Measurements from ENCODE around the gene NETO1. TPM values are rescaled to one million over a fixed set of nuclear protein-coding genes. Genes with fewer than 3 reads are reported as not detected.

The NETO1 gene
- total RNA-seq, 4 donors from 2014 or later: 0.95 TPM; not detected in 3

DNA sequence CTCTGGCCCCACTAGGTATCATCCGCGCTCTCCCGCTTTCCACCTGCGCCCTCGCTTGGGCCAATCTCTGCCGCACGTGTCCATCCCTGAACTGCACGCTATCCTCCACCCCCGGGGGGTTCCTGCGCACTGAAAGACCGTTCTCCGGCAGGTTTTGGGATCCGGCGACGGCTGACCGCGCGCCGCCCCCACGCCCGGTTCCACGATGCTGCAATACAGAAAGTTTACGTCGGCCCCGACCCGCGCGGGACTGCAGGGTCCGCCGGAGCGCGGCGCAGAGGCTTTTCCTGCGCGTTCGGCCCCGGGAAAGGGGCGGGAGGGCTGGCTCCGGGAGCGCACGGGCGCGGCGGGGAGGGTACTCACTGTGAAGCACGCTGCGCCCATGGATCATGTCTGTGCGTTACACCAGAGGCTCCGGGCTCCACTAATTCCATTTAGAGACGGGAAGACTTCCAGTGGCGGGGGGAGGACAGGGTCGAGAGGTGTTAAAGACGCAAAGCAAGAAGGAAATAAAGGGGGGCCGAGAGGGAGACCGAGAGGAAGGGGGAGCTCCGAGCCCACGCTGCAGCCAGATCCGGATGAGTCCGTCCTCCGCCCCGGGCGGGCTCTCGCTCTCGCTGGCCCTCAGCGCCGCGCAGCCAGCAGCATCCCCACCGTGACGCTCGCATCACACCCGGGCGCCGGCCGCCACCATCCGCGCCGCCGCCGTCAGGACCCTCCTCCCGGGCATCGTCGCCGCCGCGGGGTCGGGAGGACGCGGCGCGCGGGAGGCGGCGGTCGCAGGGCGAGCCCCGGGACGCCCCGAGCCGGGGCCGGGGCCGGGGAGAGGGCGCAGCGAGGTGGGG, 664 bp downstream of the NETO1 start:
- Histone ChIP-seq H3K4me1 (no peaks in the 10 kb centered on the region), H3K36me3 (no peaks in the 10 kb centered on the region), H3K9me3 (no peaks in the 10 kb centered on the region), H3K27ac (no peak overlapping the region), H3K27me3 (peaks cover 41% of the 10 kb centered on the region), H3K4me3 (peak overlapping the region in 1 of 4 donors; percentile 16)
- 6 to 34% methylated on average over 7 to 66 of the region's 102 CpGs for WGBS, 2 donors (ENCODE audit: low coverage in 1 of 2)
- in situ Hi-C loops (cut with MboI; ENCODE audit: low pct_ligation_motif_present in 1 of 4, low pct_unique_long_range_greater_than_20kb in 1 of 4, low sequenced_read_pairs in 3 of 4) (no loop called here), intact Hi-C loops (cut with DNase I; ENCODE audit: low total_unique reads) (no loop called here)
- TF ChIP-seq CTCF (IDR thresholded peaks at IDR 0.05) (no peak), EP300 (IDR thresholded peaks at IDR 0.05; ENCODE audit: low read depth) (no peak), POLR2AphosphoS5 (IDR thresholded peaks at IDR 0.05) (no peak), POLR2A (IDR thresholded peaks at IDR 0.05) (no peak)
- DNase-seq: no peak

DNA sequence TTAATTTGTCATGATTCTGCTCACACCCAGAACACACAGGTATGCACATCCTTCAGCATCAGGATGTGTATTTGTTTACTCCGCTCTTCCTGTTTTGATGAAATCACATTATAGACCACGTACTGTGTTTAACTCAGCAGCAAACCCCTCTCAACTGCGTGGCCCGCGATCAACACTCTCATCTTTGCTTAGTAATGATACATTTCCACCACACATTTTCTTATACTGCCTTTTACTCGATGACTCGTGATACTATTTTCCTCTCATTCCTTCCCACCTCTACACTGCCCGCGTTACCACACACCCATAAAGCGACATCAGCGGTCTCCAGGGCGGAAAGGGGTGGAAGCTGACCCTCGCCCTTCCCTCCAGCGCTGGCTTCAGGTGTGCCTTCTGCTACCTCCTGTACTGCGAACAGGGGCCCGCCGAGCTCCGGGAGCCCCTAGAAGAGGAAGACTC, 1.3 kb downstream of the NETO1 start:
- intact Hi-C loops (cut with DNase I; ENCODE audit: low total_unique reads) (no loop called here), in situ Hi-C loops (cut with MboI; ENCODE audit: low pct_ligation_motif_present in 1 of 4, low pct_unique_long_range_greater_than_20kb in 1 of 4, low sequenced_read_pairs in 3 of 4) (no loop called here)
- Histone ChIP-seq H3K9me3 (no peaks in the 10 kb centered on the region), H3K4me1 (no peaks in the 10 kb centered on the region), H3K27ac (no peak overlapping the region), H3K36me3 (no peaks in the 10 kb centered on the region), H3K27me3 (peaks cover 41% of the 10 kb centered on the region), H3K4me3 (no peak overlapping the region)
- DNase-seq: no peak
- WGBS, 2 donors (ENCODE audit: low coverage in 1 of 2): 20 to 23% methylated on average over 5 to 18 of the region's 18 CpGs
- TF ChIP-seq EP300 (IDR thresholded peaks at IDR 0.05; ENCODE audit: low read depth) (no peak), POLR2AphosphoS5 (IDR thresholded peaks at IDR 0.05) (no peak), CTCF (IDR thresholded peaks at IDR 0.05) (no peak), POLR2A (IDR thresholded peaks at IDR 0.05) (no peak)

DNA sequence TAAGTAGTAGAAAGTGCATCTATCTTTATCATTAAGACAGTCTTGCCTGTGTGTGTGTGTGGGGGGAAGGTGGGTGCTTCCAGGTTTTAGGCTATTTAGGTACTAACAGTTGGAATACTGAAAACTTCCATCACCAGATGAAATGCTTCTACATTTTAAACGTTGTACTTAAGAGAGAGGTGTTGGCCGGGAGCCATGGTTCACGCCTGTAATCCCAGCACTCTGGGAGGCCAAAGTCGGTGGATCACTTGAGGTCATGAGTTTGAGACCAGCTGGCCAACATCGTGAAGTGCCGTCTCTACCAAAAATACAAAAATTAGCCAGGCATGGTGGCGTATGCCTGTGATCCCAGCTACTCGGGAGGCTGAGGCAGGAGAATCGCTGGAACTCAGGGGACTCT, 4.0 kb downstream of the NETO1 start:
- no peaks in the 10 kb centered on the region for H3K36me3 ChIP-seq
- in situ Hi-C loops (cut with MboI; ENCODE audit: low pct_ligation_motif_present in 1 of 4, low pct_unique_long_range_greater_than_20kb in 1 of 4, low sequenced_read_pairs in 3 of 4) (no loop called here), intact Hi-C loops (cut with DNase I; ENCODE audit: low total_unique reads) (no loop called here)
- H3K4me1 ChIP-seq: no peaks in the 10 kb centered on the region
- H3K27ac ChIP-seq: no peak overlapping the region
- TF ChIP-seq POLR2A (IDR thresholded peaks at IDR 0.05) (no peak), EP300 (IDR thresholded peaks at IDR 0.05; ENCODE audit: low read depth) (no peak), POLR2AphosphoS5 (IDR thresholded peaks at IDR 0.05) (no peak), CTCF (IDR thresholded peaks at IDR 0.05) (no peak)
- no peaks in the 10 kb centered on the region for H3K9me3 ChIP-seq
- 17 to 82% methylated on average over 1 to 9 of the region's 9 CpGs for WGBS, 2 donors (ENCODE audit: low coverage in 1 of 2)
- peaks cover 28% of the 10 kb centered on the region for H3K27me3 ChIP-seq
- no peak overlapping the region for H3K4me3 ChIP-seq
- DNase-seq: no peak

GRCh38 chr18:72859088-72859487, 8.7 kb downstream of the NETO1 start:
- H3K4me1 ChIP-seq: no peaks in the 10 kb centered on the region
- WGBS, 2 donors (ENCODE audit: low coverage in 1 of 2): 80 to 85% methylated on average over 4 of the region's 4 CpGs
- H3K9me3 ChIP-seq: no peaks in the 10 kb centered on the region
- H3K36me3 ChIP-seq: no peaks in the 10 kb centered on the region
- TF ChIP-seq CTCF (IDR thresholded peaks at IDR 0.05): no peak
- no peak for TF ChIP-seq POLR2AphosphoS5 (IDR thresholded peaks at IDR 0.05)
- DNase-seq: no peak
- in situ Hi-C loops (cut with MboI; ENCODE audit: low pct_ligation_motif_present in 1 of 4, low pct_unique_long_range_greater_than_20kb in 1 of 4, low sequenced_read_pairs in 3 of 4): no loop called here
- intact Hi-C loops (cut with DNase I; ENCODE audit: low total_unique reads): no loop called here
- no peaks in the 10 kb centered on the region for H3K27me3 ChIP-seq
- no peak overlapping the region for H3K4me3 ChIP-seq
- H3K27ac ChIP-seq: no peak overlapping the region

All from transverse colon (tissue), 4 donors.